Cardiac muscle cell (in vitro differentiated cells and primary cell): ENCODE data around the gene RCC1. TPM values are rescaled to one million over a fixed set of nuclear protein-coding genes. Genes with fewer than 3 reads are reported as not detected.
A peak's percentile ranks its signal among the peaks of the same experiment; 100 is the strongest.

Experiments used
- DNase-seq, 2 donors: peaks; one replicate each; pipeline versions ENCODE4 v3.0.0 to v3.0.0-alpha.2; 2010 to 2017; ENCODE audit warnings: low read depth in 1 of 2, low spot score in 1 of 2
- H3K27ac ChIP-seq: fragments of 200-600 bp; sonication (generic); 2 replicates; pipeline ENCODE4 v1.5.1; 2016
- H3K27me3 ChIP-seq: fragments of 200-600 bp; sonication (generic); 2 replicates; pipeline ENCODE4 v1.6.0; 2016; ENCODE audit warnings: control low read depth
- H3K36me3 ChIP-seq: fragments of 200-600 bp; sonication (generic); 2 replicates; pipeline ENCODE4 v1.5.1; 2016; ENCODE audit warnings: control low read depth
- H3K4me1 ChIP-seq: fragments of 200-600 bp; sonication (generic); 2 replicates; pipeline ENCODE4 v1.8.1; 2017; ENCODE audit warnings: low read depth, mild to moderate bottlenecking, mixed run types
- H3K4me3 ChIP-seq: fragments of 200-600 bp; sonication (generic); 2 replicates; pipeline ENCODE4 v1.5.1; 2016; ENCODE audit warnings: mild to moderate bottlenecking
- H3K9me3 ChIP-seq: fragments of 200-600 bp; sonication (generic); 2 replicates; pipeline ENCODE4 v1.5.1; 2017; ENCODE audit warnings: low read depth, mild to moderate bottlenecking, control low read depth
- polyA plus RNA-seq: library from polyadenylated mRNA; unstranded; fragments of >200 nt; fragmentation: Nextera tagmentation; extraction: Ambion mirVana; gene quantifications from 2 replicates; pipeline ENCODE4 v1.2.1, GENCODE V29; 2016
- total RNA-seq: library from RNA; depleted of rRNA; stranded (reverse); fragments of >200 nt; gene quantifications from 2 replicates; pipeline ENCODE4 v1.2.3, GENCODE V29; 2016
- TF ChIP-seq, protein P1 (sequence below): IDR thresholded peaks from 2 replicates; pipeline ENCODE4 v1.5.1; 2012; ENCODE audit warnings: low read depth, mild to moderate bottlenecking, low read length

Gene RCC1
- total and polyA plus RNA-seq, 2 experiments from 2014 or later: 14.6 to 24.7 TPM

GRCh38 chr1:28499553-28499952 is 6.3 kb upstream of the RCC1 start:
- Histone ChIP-seq H3K27me3 (no peaks in the 10 kb centered on the region), H3K9me3 (no peaks in the 10 kb centered on the region), H3K27ac (peak overlapping the region; percentile 6), H3K36me3 (peaks cover 10% of the 10 kb centered on the region), H3K4me1 (no peaks in the 10 kb centered on the region), H3K4me3 (no peak overlapping the region)
- TF ChIP-seq, protein P1, sequence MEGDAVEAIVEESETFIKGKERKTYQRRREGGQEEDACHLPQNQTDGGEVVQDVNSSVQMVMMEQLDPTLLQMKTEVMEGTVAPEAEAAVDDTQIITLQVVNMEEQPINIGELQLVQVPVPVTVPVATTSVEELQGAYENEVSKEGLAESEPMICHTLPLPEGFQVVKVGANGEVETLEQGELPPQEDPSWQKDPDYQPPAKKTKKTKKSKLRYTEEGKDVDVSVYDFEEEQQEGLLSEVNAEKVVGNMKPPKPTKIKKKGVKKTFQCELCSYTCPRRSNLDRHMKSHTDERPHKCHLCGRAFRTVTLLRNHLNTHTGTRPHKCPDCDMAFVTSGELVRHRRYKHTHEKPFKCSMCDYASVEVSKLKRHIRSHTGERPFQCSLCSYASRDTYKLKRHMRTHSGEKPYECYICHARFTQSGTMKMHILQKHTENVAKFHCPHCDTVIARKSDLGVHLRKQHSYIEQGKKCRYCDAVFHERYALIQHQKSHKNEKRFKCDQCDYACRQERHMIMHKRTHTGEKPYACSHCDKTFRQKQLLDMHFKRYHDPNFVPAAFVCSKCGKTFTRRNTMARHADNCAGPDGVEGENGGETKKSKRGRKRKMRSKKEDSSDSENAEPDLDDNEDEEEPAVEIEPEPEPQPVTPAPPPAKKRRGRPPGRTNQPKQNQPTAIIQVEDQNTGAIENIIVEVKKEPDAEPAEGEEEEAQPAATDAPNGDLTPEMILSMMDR: no peak
- no peak for DNase-seq

- DNase-seq: no peak
- TF ChIP-seq, protein P1: no peak
- H3K9me3 ChIP-seq: no peaks in the 10 kb centered on the region
- peaks cover under 1% of the 10 kb centered on the region for H3K4me1 ChIP-seq
- peaks cover 3% of the 10 kb centered on the region for H3K36me3 ChIP-seq
- no peaks in the 10 kb centered on the region for H3K27me3 ChIP-seq
- H3K4me3 ChIP-seq: no peak overlapping the region
- H3K27ac ChIP-seq: no peak overlapping the region
These were observed 3.9 kb upstream of the RCC1 start for GRCh38 chr1:28501925-28502324.

GRCh38 chr1:28503117-28503516 is 2.7 kb upstream of the RCC1 start:
- H3K4me3 ChIP-seq: no peak overlapping the region
- H3K36me3 ChIP-seq: no peaks in the 10 kb centered on the region
- H3K4me1 ChIP-seq: peaks cover 4% of the 10 kb centered on the region
- TF ChIP-seq, protein P1: no peak
- no peak for DNase-seq
- no peak overlapping the region for H3K27ac ChIP-seq
- H3K27me3 ChIP-seq: no peaks in the 10 kb centered on the region
- H3K9me3 ChIP-seq: no peaks in the 10 kb centered on the region

- peaks cover 13% of the 10 kb centered on the region for H3K36me3 ChIP-seq
These were observed 1.0 kb downstream of the RCC1 start for GRCh38 chr1:28506907-28507246.

GRCh38 chr1:28507247-28507645 is 1.4 kb downstream of the RCC1 start:
- Histone ChIP-seq H3K9me3 (no peaks in the 10 kb centered on the region), H3K27me3 (no peaks in the 10 kb centered on the region), H3K4me1 (peaks cover 4% of the 10 kb centered on the region), H3K27ac (peak overlapping the region; percentile 97), H3K36me3 (peaks cover 13% of the 10 kb centered on the region), H3K4me3 (peak overlapping the region; percentile 79)
- peak; percentile 46 to 53 for DNase-seq
- TF ChIP-seq, protein P1: no peak

More at GRCh38 chr1:28506907-28507246, 1.0 kb downstream of the RCC1 start:
- TF ChIP-seq, protein P1: no peak
- H3K9me3 ChIP-seq: no peaks in the 10 kb centered on the region
- peak overlapping the region; percentile 79 for H3K4me3 ChIP-seq
- H3K27ac ChIP-seq: peak overlapping the region; percentile 97
- no peaks in the 10 kb centered on the region for H3K27me3 ChIP-seq
- H3K4me1 ChIP-seq: peaks cover 4% of the 10 kb centered on the region
- DNase-seq: no peak
